SU-DHL-6 (cell line): ENCODE data around the gene SLC8B1.

Experiments
- CTCF ChIP-seq: fragments of 200-600 bp; sonication (generic); IDR thresholded peaks from one replicate; pipeline ENCODE4 v1.5.1; 2017; ENCODE audit warnings: antibody characterized with exemption, mild to moderate bottlenecking, low read length, moderate library complexity; ENCODE audit not compliant: insufficient read depth, poor library complexity, severe bottlenecking
- EZH2phosphoT487 ChIP-seq: fragments of 200-600 bp; sonication (generic), shearing (Covaris generic); conservative IDR thresholded peaks from 2 replicates; pipeline ENCODE4 v1.6.1; 2018; ENCODE audit warnings: mild to moderate bottlenecking, antibody characterized with exemption, low read length, moderate library complexity, mixed read lengths

DNA sequence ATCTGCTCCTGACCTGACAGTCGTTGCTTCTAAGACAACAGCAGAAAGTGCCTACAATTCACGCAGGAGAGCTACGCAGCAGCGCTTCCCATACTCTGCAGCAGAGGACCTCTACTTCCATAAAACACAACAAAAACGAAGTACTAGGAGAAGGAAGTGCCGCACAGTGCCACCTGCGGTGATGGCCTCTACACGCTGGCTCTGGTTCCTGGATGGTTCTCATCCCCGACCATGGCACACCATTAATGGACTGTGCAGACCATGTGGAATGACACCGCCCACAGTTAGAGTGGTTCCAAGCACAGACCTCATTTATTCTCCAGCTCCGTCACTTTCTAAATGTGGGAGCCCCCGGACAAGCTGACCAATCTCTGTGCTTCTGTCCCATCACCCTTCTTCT lies 85.4 kb downstream of the SLC8B1 start:
- TF ChIP-seq CTCF, result no peak
- TF ChIP-seq EZH2phosphoT487, result no peak
